ENCODE results near the gene USP35. TPM values are rescaled to one million over a fixed set of nuclear protein-coding genes. Genes with fewer than 3 reads are reported as not detected.

The USP35 gene
- polyA plus RNA-seq, 1 of the 3 experiments (the other 2 are of a cell fraction) = 8.4 TPM

DNA sequence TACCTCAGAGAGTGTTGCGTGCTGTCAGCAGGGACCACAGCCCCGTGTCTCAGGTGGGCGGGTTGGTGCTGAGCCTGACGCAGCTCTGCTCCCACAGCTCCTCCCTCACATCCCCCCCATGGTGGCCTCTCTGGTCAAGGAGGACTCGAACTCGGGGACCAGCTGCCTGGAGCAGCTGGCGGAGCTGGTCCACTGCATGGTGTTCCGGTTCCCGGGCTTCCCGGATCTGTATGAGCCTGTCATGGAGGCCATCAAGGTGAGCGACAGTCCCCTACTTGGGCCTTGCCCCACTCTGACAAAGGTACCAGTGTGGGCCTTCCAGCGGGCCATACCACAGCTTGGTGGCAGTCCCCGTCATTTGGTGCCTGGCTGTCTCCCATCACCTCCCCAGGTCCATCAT lies 11.8 kb downstream of the USP35 start:
- no peaks in the 10 kb centered on the region for H3K27me3 ChIP-seq (ENCODE audit: insufficient read depth)
- 100% methylated on average over 3 of the region's 13 CpGs for WGBS (ENCODE audit: low lambda C conversion rate)
- H3F3A ChIP-seq (replicated peaks; ENCODE audit: insufficient read depth) = no peaks in the 10 kb centered on the region
- no peaks in the 10 kb centered on the region for H3K9me2 ChIP-seq
- TF ChIP-seq YY1 (IDR thresholded peaks at IDR 0.05; ENCODE audit: low read depth) (no peak), CHD2 (IDR thresholded peaks at IDR 0.05; ENCODE audit: low read length, partially characterized antibody) (no peak), FOXJ3 (CRISPR knock-in tag; IDR thresholded peaks at IDR 0.05) (no peak), FOSL2 (IDR thresholded peaks at IDR 0.05; ENCODE audit: borderline replicate concordance, low read depth) (no peak), RAD21 (IDR thresholded peaks at IDR 0.05; ENCODE audit: low read length) (no peak), GATA2 (CRISPR knock-in tag; IDR thresholded peaks at IDR 0.05) (no peak), ELF1 (IDR thresholded peaks at IDR 0.05) (no peak), NFIC (IDR thresholded peaks at IDR 0.05; ENCODE audit: borderline replicate concordance) (no peak), EZH2phosphoT487 (IDR thresholded peaks at IDR 0.05; ENCODE audit: borderline replicate concordance, low read depth) (no peak), RXRA (IDR thresholded peaks at IDR 0.05; ENCODE audit: borderline replicate concordance, low read depth) (no peak), RFX5 (IDR thresholded peaks at IDR 0.05; ENCODE audit: low read length) (no peak), ZBTB33 (IDR thresholded peaks at IDR 0.05; ENCODE audit: borderline replicate concordance, low read depth) (no peak), SMC3 (IDR thresholded peaks at IDR 0.05; ENCODE audit: low read depth, low read length) (no peak), EP300 (IDR thresholded peaks at IDR 0.05; ENCODE audit: borderline replicate concordance in 1 of 2, low read depth in 1 of 2, low read length in 1 of 2) (no peak), TCF12 (IDR thresholded peaks at IDR 0.05) (no peak)
- TF ChIP-seq, protein P1, sequence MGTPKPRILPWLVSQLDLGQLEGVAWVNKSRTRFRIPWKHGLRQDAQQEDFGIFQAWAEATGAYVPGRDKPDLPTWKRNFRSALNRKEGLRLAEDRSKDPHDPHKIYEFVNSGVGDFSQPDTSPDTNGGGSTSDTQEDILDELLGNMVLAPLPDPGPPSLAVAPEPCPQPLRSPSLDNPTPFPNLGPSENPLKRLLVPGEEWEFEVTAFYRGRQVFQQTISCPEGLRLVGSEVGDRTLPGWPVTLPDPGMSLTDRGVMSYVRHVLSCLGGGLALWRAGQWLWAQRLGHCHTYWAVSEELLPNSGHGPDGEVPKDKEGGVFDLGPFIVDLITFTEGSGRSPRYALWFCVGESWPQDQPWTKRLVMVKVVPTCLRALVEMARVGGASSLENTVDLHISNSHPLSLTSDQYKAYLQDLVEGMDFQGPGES (IDR thresholded peaks at IDR 0.05; ENCODE audit: low read depth, low read length) = no peak
- TF ChIP-seq, protein P2, sequence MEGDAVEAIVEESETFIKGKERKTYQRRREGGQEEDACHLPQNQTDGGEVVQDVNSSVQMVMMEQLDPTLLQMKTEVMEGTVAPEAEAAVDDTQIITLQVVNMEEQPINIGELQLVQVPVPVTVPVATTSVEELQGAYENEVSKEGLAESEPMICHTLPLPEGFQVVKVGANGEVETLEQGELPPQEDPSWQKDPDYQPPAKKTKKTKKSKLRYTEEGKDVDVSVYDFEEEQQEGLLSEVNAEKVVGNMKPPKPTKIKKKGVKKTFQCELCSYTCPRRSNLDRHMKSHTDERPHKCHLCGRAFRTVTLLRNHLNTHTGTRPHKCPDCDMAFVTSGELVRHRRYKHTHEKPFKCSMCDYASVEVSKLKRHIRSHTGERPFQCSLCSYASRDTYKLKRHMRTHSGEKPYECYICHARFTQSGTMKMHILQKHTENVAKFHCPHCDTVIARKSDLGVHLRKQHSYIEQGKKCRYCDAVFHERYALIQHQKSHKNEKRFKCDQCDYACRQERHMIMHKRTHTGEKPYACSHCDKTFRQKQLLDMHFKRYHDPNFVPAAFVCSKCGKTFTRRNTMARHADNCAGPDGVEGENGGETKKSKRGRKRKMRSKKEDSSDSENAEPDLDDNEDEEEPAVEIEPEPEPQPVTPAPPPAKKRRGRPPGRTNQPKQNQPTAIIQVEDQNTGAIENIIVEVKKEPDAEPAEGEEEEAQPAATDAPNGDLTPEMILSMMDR (IDR thresholded peaks at IDR 0.05) = no peak
- TF ChIP-seq, protein P3, sequence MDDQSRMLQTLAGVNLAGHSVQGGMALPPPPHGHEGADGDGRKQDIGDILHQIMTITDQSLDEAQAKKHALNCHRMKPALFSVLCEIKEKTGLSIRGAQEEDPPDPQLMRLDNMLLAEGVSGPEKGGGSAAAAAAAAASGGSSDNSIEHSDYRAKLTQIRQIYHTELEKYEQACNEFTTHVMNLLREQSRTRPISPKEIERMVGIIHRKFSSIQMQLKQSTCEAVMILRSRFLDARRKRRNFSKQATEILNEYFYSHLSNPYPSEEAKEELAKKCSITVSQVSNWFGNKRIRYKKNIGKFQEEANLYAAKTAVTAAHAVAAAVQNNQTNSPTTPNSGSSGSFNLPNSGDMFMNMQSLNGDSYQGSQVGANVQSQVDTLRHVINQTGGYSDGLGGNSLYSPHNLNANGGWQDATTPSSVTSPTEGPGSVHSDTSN (IDR thresholded peaks at IDR 0.05) = no peak
- TF ChIP-seq, protein P4, sequence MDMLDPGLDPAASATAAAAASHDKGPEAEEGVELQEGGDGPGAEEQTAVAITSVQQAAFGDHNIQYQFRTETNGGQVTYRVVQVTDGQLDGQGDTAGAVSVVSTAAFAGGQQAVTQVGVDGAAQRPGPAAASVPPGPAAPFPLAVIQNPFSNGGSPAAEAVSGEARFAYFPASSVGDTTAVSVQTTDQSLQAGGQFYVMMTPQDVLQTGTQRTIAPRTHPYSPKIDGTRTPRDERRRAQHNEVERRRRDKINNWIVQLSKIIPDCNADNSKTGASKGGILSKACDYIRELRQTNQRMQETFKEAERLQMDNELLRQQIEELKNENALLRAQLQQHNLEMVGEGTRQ (IDR thresholded peaks at IDR 0.05; ENCODE audit: borderline replicate concordance, low read depth, low read length) = no peak
- TF ChIP-seq, protein P5, sequence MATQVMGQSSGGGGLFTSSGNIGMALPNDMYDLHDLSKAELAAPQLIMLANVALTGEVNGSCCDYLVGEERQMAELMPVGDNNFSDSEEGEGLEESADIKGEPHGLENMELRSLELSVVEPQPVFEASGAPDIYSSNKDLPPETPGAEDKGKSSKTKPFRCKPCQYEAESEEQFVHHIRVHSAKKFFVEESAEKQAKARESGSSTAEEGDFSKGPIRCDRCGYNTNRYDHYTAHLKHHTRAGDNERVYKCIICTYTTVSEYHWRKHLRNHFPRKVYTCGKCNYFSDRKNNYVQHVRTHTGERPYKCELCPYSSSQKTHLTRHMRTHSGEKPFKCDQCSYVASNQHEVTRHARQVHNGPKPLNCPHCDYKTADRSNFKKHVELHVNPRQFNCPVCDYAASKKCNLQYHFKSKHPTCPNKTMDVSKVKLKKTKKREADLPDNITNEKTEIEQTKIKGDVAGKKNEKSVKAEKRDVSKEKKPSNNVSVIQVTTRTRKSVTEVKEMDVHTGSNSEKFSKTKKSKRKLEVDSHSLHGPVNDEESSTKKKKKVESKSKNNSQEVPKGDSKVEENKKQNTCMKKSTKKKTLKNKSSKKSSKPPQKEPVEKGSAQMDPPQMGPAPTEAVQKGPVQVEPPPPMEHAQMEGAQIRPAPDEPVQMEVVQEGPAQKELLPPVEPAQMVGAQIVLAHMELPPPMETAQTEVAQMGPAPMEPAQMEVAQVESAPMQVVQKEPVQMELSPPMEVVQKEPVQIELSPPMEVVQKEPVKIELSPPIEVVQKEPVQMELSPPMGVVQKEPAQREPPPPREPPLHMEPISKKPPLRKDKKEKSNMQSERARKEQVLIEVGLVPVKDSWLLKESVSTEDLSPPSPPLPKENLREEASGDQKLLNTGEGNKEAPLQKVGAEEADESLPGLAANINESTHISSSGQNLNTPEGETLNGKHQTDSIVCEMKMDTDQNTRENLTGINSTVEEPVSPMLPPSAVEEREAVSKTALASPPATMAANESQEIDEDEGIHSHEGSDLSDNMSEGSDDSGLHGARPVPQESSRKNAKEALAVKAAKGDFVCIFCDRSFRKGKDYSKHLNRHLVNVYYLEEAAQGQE (IDR thresholded peaks at IDR 0.05; ENCODE audit: low read depth, low read length) = no peak
- H3K79me2 ChIP-seq (ENCODE audit: insufficient read depth) = peaks cover 7% of the 10 kb centered on the region; the same call in 1 of the 2 replicates
- H3K4me2 ChIP-seq = no peak overlapping the region
- no peak overlapping the region for H2AFZ ChIP-seq (ENCODE audit: low read depth)
- no peaks in the 10 kb centered on the region for H4K20me1 ChIP-seq (ENCODE audit: insufficient read depth)
- H3K4me3 ChIP-seq (ENCODE audit: low read depth in 2 of 2, low read length in 1 of 2) = no peak overlapping the region
- H3K27ac ChIP-seq (ENCODE audit: low read depth in 2 of 2, low read length in 1 of 2) = no peak overlapping the region
- no peaks in the 10 kb centered on the region for H3K9me3 ChIP-seq
- no peaks in the 10 kb centered on the region; a peak in 1 of 4 replicates for H3K4me1 ChIP-seq (ENCODE audit: control insufficient read depth in 1 of 2, insufficient read depth in 2 of 2, low read depth in 1 of 2, low read length in 1 of 2)
- POLR2A ChIA-PET = no interaction called here
- no peak for DNase-seq
- no peak overlapping the region for H3K9ac ChIP-seq
- peaks cover 0 to 37% of the 10 kb centered on the region in 2 experiments for H3K36me3 ChIP-seq (replicated peaks in 1 of 2; ENCODE audit: control insufficient read depth in 1 of 2, insufficient read depth in 2 of 2, low read length in 1 of 2)
- CTCF ChIA-PET = no interaction called here

All from SK-N-SH (cell line).